ENCODE results near the gene TOMM22. TPM values are rescaled to one million over a fixed set of nuclear protein-coding genes. Genes with fewer than 3 reads are reported as not detected.

Gene TOMM22
- total RNA-seq, 2 experiments from 2014 or later: 51.8 to 114 TPM

- no peaks in the 10 kb centered on the region for H3K79me2 ChIP-seq (ENCODE audit: insufficient read depth, low read depth, low read length)
- H2AFZ ChIP-seq (ENCODE audit: low read length): no peak overlapping the region
- DNase-seq (ENCODE audit: low spot score): no peak
- ChIA-PET CTCF (ENCODE audit: unreplicated experiment) (no interaction called here), POLR2A (no interaction called here)
- H3K4me1 ChIP-seq (ENCODE audit: insufficient read depth, low read length, poor library complexity, severe bottlenecking): no peaks in the 10 kb centered on the region
- no TSS peak for BruUV-seq (replicated peaks)
- H3K36me3 ChIP-seq (ENCODE audit: insufficient read depth, low read length): peaks cover 88% of the 10 kb centered on the region
- intact Hi-C loops (cut with micrococcal nuclease; ENCODE audit: unreplicated experiment): no loop called here
- H4K20me1 ChIP-seq (ENCODE audit: insufficient read depth, low read length): no peaks in the 10 kb centered on the region
- H3K9me3 ChIP-seq (ENCODE audit: low read length): no peaks in the 10 kb centered on the region
- H3K4me3 ChIP-seq (ENCODE audit: low read depth, low read length, poor library complexity, severe bottlenecking): no peak overlapping the region
- H3K27ac ChIP-seq (ENCODE audit: low read depth, low read length, poor library complexity, severe bottlenecking): no peak overlapping the region
- H3K9me2 ChIP-seq (ENCODE audit: insufficient read depth, low read length): no peaks in the 10 kb centered on the region
- no peak for TF ChIP-seq EZH2phosphoT487 (IDR thresholded peaks at IDR 0.05; ENCODE audit: borderline replicate concordance, low read depth, low read length)
- TF ChIP-seq CTCF (conservative IDR thresholded peaks at IDR 0.05; ENCODE audit: low read length): no peak
- no peak overlapping the region for H3K4me2 ChIP-seq (ENCODE audit: low read length)
Measured at GRCh38 chr22:38727530-38728451, 46.0 kb downstream of the TOMM22 start.

- Histone ChIP-seq H3K27ac (ENCODE audit: low read depth, low read length, poor library complexity, severe bottlenecking) (no peak overlapping the region), H3K4me2 (ENCODE audit: low read length) (no peak overlapping the region), H3K4me3 (ENCODE audit: low read depth, low read length, poor library complexity, severe bottlenecking) (no peak overlapping the region), H3K36me3 (ENCODE audit: insufficient read depth, low read length) (peaks cover 88% of the 10 kb centered on the region), H3K79me2 (ENCODE audit: insufficient read depth, low read depth, low read length) (no peaks in the 10 kb centered on the region), H3K9me2 (ENCODE audit: insufficient read depth, low read length) (no peaks in the 10 kb centered on the region), H2AFZ (ENCODE audit: low read length) (no peak overlapping the region), H3K4me1 (ENCODE audit: insufficient read depth, low read length, poor library complexity, severe bottlenecking) (no peaks in the 10 kb centered on the region), H3K9me3 (ENCODE audit: low read length) (no peaks in the 10 kb centered on the region), H4K20me1 (ENCODE audit: insufficient read depth, low read length) (no peaks in the 10 kb centered on the region)
- CTCF ChIA-PET (ENCODE audit: unreplicated experiment): no interaction called here
- BruUV-seq (replicated peaks): no TSS peak
- no peak for TF ChIP-seq EZH2phosphoT487 (IDR thresholded peaks at IDR 0.05; ENCODE audit: borderline replicate concordance, low read depth, low read length)
- no peak for TF ChIP-seq CTCF (conservative IDR thresholded peaks at IDR 0.05; ENCODE audit: low read length)
- POLR2A ChIA-PET: no interaction called here
- DNase-seq (ENCODE audit: low spot score): no peak
- intact Hi-C loops (cut with micrococcal nuclease; ENCODE audit: unreplicated experiment): no loop called here
Measured at GRCh38 chr22:38728871-38729796, 47.4 kb downstream of the TOMM22 start.
